Psoas muscle (tissue), 8 donors: ENCODE data around the gene BANF2. TPM values are rescaled to one million over a fixed set of nuclear protein-coding genes. Genes with fewer than 3 reads are reported as not detected.

ENCODE experiments used
- ATAC-seq, 4 donors: fragments of 200-7000 bp; cut with Tn5 transposase; one replicate each; pipeline ENCODE4 v1.9.1; 2020; ENCODE audit warnings: moderate library complexity in 3 of 4, mild to moderate bottlenecking in 2 of 4
- DNase-seq, 2 donors: peaks; one replicate each; pipeline ENCODE4 v3.0.0-alpha.2; 2020
- H3K27ac ChIP-seq: fragments of 200-600 bp; one replicate; pipeline ENCODE4 v1.8.0; 2022
- H3K27me3 ChIP-seq, 3 donors: fragments of 200-600 bp in 1 of 3; one replicate each; pipeline versions ENCODE4 v1.6.1 to v1.8.0; 2013 to 2022; ENCODE audit warnings: low read length in 2 of 3, mild to moderate bottlenecking in 2 of 3, moderate library complexity in 1 of 3; ENCODE audit not compliant: insufficient read depth in 3 of 3
- H3K36me3 ChIP-seq, 2 donors: fragments of 200-600 bp in 1 of 2; one replicate each; pipeline versions ENCODE4 v1.6.1 to v1.8.0; 2013 to 2022; ENCODE audit warnings: low read depth in 1 of 2, mild to moderate bottlenecking in 1 of 2, moderate library complexity in 1 of 2; ENCODE audit not compliant: insufficient read depth in 1 of 2
- H3K4me1 ChIP-seq: fragments of 200-600 bp; one replicate; pipeline ENCODE4 v1.8.0; 2022
- H3K4me3 ChIP-seq: fragments of 200-600 bp; one replicate; pipeline ENCODE4 v1.8.0; 2022; ENCODE audit warnings: mild to moderate bottlenecking
- H3K9me3 ChIP-seq: fragments of 200-600 bp; one replicate; pipeline ENCODE4 v1.8.0; 2022
- CTCF ChIP-seq: fragments of 200-600 bp; IDR thresholded peaks from one replicate; pipeline ENCODE4 v1.8.0; 2022; ENCODE audit warnings: antibody characterized with exemption
- WGBS, 3 donors: extraction: QIAGEN DNeasy Blood & Tissue Kit; methylation state at CpG; one replicate each; pipeline versions ENCODE4 v1.1.6 to v1.1.7; 2013; 5-methylcytosine and 5-hydroxymethylcytosine counted together
- intact Hi-C, 2 donors: fragments of 100-400 bp; cut with DNase I; formaldehyde crosslinking; loops; one replicate each; pipeline versions ENCODE4 v1.11.0 to v1.14.2; 2022
- polyA plus RNA-seq, 3 donors: library from polyadenylated mRNA; stranded (reverse); fragments of 200-250 nt; gene quantifications; one replicate each; pipeline ENCODE4 v1.2.3, GENCODE V29; 2013
- total RNA-seq, 4 donors: library from RNA; stranded (reverse); fragmentation: NEBNext Ultra II Directional in 2 of 4; extraction: Animal tissue kit (Norgen Biotek cat#: 25700) in 2 of 4; gene quantifications; one replicate each; pipeline versions ENCODE4 v1.2.1 to v1.2.4, GENCODE V29; 2021 to 2023
- donor health status: healthy with polysubstance abuse.
- donor health status: DM: no; HTN: no; CAD: no; lungs with moderate emphysema.
- donor health status: Bipolar disorder and iron deficiency.
- donor health status: healthy.
- donor health status: DM: yes; HTN: yes; CAD: no.
- donor health status: DM: no; HTN: no; CAD: no.
- donor health status: DM: no; HTN: no; CAD: no.
- donor health status: DM: yes; HTN: yes; CAD: no.

The BANF2 gene
- total and polyA plus RNA-seq, 7 donors, result not detected

- Histone ChIP-seq H3K27ac (peak overlapping the region; percentile 81), H3K36me3 (peaks cover 0 to 6% of the 10 kb centered on the region in 2 donors), H3K4me1 (peaks cover 16% of the 10 kb centered on the region), H3K27me3 (no peaks in the 10 kb centered on the region), H3K9me3 (no peaks in the 10 kb centered on the region), H3K4me3 (peak overlapping the region; percentile 75)
- intact Hi-C loops, result loop anchor here (1.0 to 5.0 kb wide), 5 partner anchors 216 to 321 kb away; no protein-coding TSS in a partner anchor
- peak; percentile 82 for TF ChIP-seq CTCF
- WGBS, 3 donors, result 1 to 4% (median 2%) methylated on average over 45 to 110 of the region's 110 CpGs
- peak; percentile 88 to 92 for DNase-seq
- ATAC-seq, result peak; percentile 57 to 62 (median 60)
Measured at GRCh38 chr20:17680836-17681725, 18.7 kb upstream of the BANF2 start.

DNA sequence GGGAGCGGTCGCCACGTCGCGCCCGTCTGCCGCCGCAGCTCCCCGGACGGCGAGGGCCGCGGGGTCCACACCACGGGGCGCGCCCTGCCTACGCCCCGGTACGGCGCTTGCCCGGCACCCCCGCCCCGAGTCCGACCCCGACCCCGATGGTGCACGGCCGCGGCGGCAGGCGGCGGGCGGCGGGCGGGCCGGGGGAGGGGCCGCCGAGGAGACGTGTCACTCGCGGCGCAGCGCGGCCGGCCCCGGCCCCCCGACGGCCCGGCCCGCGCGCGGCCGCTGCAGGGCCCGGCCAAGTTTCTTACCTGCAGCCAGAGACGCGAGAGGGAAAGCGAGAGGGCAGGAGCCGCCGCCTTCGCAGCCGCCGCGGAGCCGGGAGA, 18.1 kb upstream of the BANF2 start:
- Histone ChIP-seq H3K36me3 (peaks cover 0 to 6% of the 10 kb centered on the region in 2 donors), H3K27me3 (no peaks in the 10 kb centered on the region), H3K9me3 (no peaks in the 10 kb centered on the region), H3K4me1 (peaks cover 16% of the 10 kb centered on the region), H3K27ac (peak overlapping the region; percentile 81), H3K4me3 (peak overlapping the region; percentile 75)
- ATAC-seq (no peak), DNase-seq (no peak)
- no peak for TF ChIP-seq CTCF
- WGBS, 3 donors, result 0% methylated on average over 5 to 65 of the region's 65 CpGs
- intact Hi-C loops, result loop anchor here (1.0 to 5.0 kb wide), 5 partner anchors 216 to 321 kb away; no protein-coding TSS in a partner anchor

GRCh38 chr20:17682103-17682888, 17.5 kb upstream of the BANF2 start, which contains the start of gene RRBP1:
Gene RRBP1, minus strand, starts transcription at chr20:17682242. Its CDS starts 21,735 bp downstream, at chr20:17660507.
- WGBS, 3 donors, result 0 to 1% (median 0%) methylated on average over 49 to 79 of the region's 79 CpGs
- peak; percentile 95 to 96 (median 96) for ATAC-seq

GRCh38 chr20:17682889-17683198, 16.9 kb upstream of the BANF2 start:
- WGBS, 3 donors, result 54 to 58% (median 56%) methylated on average over 10 of the region's 10 CpGs
- peak overlapping the region; percentile 78 for H3K27ac ChIP-seq
- peak overlapping the region; percentile 75 for H3K4me3 ChIP-seq
- peaks cover 0 to 6% of the 10 kb centered on the region in 2 donors for H3K36me3 ChIP-seq
- DNase-seq, result no peak
- H3K27me3 ChIP-seq, result no peaks in the 10 kb centered on the region
- TF ChIP-seq CTCF, result no peak
- H3K4me1 ChIP-seq, result peaks cover 10% of the 10 kb centered on the region
- ATAC-seq, result no peak
- intact Hi-C loops, result loop anchor here in 1 of 2 donors (5.0 kb wide), 2 partner anchors 214 to 319 kb away; no protein-coding TSS in a partner anchor
- H3K9me3 ChIP-seq, result no peaks in the 10 kb centered on the region

More at GRCh38 chr20:17682103-17682888, 17.5 kb upstream of the BANF2 start, which contains the start of gene RRBP1:
- TF ChIP-seq CTCF, result peak; percentile 62
- Histone ChIP-seq H3K36me3 (peaks cover 0 to 6% of the 10 kb centered on the region in 2 donors), H3K27ac (peak within 1 kb of the TSS; percentile 81), H3K27me3 (no peaks in the 10 kb centered on the region), H3K4me3 (peak within 1 kb of the TSS; percentile 75), H3K9me3 (no peaks in the 10 kb centered on the region), H3K4me1 (peaks cover 11% of the 10 kb centered on the region)
- intact Hi-C loops, result loop anchor here in 1 of 2 donors (5.0 kb wide), 2 partner anchors 215 to 320 kb away; no protein-coding TSS in a partner anchor
- DNase-seq, result peak; percentile 99
